ENCODE measurements around the gene CLDN14. TPM values are rescaled to one million over a fixed set of nuclear protein-coding genes. Genes with fewer than 3 reads are reported as not detected.

Gene CLDN14
- total and polyA plus RNA-seq, 8 donors, result 0.38 to 3.3 (median 0.92) TPM

DNA sequence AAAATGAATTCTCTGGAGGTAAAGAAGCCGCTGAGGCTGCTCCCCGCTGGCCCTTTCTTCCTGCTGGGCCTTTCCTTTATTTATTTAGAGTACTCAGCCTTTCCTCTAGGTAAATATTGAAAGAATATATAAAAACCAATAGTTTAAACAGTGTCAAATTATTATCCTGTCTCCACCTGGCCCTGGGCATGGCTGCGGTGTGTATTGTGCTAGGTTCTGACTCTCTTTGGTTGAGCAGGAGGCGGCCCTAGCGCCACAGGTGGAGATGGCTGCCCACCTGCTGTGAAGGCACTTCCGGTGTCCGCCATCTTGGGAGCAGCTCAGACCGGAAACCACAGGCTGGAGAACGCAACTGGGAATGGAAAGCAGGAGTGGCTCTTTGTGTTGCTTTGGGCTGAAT lies 29.0 kb upstream of the CLDN14 start:
- WGBS, 2 donors, result 97% methylated on average over 9 of the region's 9 CpGs
- no peak for ATAC-seq
- no peaks in the 10 kb centered on the region for H3K9me3 ChIP-seq
- H3K27me3 ChIP-seq, result no peaks in the 10 kb centered on the region
- FAIRE-seq, result no peak
- H3K36me3 ChIP-seq, result no peaks in the 10 kb centered on the region
- no peak overlapping the region for H3K4me3 ChIP-seq
- peaks cover 2 to 11% (median 6%) of the 10 kb centered on the region in 3 donors for H3K4me1 ChIP-seq
- no peak for DNase-seq
- no peak overlapping the region for H3K27ac ChIP-seq
- intact Hi-C loops (cut with DNase I), result loop anchor here in 1 of 3 donors (10.0 kb wide), 1 partner anchor 416 kb away; no protein-coding TSS in a partner anchor
- TF ChIP-seq, protein P1, sequence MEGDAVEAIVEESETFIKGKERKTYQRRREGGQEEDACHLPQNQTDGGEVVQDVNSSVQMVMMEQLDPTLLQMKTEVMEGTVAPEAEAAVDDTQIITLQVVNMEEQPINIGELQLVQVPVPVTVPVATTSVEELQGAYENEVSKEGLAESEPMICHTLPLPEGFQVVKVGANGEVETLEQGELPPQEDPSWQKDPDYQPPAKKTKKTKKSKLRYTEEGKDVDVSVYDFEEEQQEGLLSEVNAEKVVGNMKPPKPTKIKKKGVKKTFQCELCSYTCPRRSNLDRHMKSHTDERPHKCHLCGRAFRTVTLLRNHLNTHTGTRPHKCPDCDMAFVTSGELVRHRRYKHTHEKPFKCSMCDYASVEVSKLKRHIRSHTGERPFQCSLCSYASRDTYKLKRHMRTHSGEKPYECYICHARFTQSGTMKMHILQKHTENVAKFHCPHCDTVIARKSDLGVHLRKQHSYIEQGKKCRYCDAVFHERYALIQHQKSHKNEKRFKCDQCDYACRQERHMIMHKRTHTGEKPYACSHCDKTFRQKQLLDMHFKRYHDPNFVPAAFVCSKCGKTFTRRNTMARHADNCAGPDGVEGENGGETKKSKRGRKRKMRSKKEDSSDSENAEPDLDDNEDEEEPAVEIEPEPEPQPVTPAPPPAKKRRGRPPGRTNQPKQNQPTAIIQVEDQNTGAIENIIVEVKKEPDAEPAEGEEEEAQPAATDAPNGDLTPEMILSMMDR (IDR thresholded peaks at IDR 0.05), result no peak

DNA sequence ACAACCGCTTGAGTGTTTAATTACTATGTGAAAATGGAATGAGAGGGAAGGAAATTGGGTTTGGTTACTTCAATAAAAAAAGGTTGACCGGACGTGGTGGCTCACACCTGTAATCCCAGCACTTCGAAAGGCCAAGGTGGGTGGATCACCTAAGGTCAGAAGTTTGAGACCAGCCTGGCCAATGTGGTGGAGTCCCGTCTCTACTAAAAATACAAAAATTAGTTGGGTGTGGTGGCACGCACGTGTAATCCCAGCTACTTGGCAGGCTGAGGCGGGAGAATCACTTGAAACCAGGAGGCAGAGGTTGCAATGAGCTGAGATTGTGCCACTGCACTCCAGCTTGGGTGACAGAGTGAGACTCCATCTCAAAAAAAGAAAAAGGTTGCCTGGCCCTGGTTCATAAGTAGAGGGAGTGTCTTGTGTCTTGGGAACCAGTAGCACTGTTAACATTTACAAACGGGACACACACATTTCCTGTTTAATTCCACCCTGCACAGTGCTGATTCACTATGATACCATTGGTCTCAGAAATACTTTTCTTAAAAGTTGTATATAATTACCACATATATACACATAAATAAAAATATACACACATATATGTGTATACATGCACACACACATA lies 27.6 kb upstream of the CLDN14 start:
- Histone ChIP-seq H3K4me3 (no peak overlapping the region), H3K36me3 (no peaks in the 10 kb centered on the region), H3K4me1 (peaks cover 2 to 11% (median 6%) of the 10 kb centered on the region in 3 donors), H3K9me3 (no peaks in the 10 kb centered on the region), H3K27ac (no peak overlapping the region), H3K27me3 (no peaks in the 10 kb centered on the region)
- ATAC-seq, result no peak
- FAIRE-seq, result no peak
- WGBS, 2 donors, result 81 to 88% methylated on average over 9 of the region's 9 CpGs
- TF ChIP-seq, protein P1 (IDR thresholded peaks at IDR 0.05), result no peak
- no peak for DNase-seq
- intact Hi-C loops (cut with DNase I), result loop anchor here in 1 of 3 donors (10.0 kb wide), 1 partner anchor 417 kb away; no protein-coding TSS in a partner anchor

DNA sequence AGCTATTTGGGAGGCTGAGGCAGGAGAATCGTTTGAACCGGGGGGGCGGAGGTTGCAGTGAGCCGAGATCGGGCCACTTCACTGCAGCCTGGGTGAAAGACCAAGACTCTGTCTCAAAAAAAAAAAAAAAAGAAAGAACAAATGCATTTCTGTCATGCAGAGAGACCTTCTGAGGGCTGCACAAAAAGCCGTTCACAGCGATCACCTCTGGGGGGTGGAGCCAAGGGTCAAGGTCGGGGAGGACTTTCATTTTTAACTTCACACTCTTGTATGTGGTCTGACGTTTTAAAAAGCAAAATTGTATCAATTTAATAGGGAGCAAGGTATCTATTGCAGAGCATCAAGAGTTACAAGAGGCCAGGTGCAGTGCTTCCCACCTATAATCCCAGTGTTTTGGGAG lies 26.6 kb upstream of the CLDN14 start:
- TF ChIP-seq, protein P1 (IDR thresholded peaks at IDR 0.05), result no peak
- DNase-seq (no peak), FAIRE-seq (no peak), ATAC-seq (no peak)
- peaks cover 2 to 11% (median 6%) of the 10 kb centered on the region in 3 donors for H3K4me1 ChIP-seq
- no peaks in the 10 kb centered on the region for H3K36me3 ChIP-seq
- WGBS, 2 donors, result 64 to 79% methylated on average over 9 of the region's 9 CpGs
- H3K9me3 ChIP-seq, result no peaks in the 10 kb centered on the region
- no peak overlapping the region for H3K27ac ChIP-seq
- no peak overlapping the region for H3K4me3 ChIP-seq
- intact Hi-C loops (cut with DNase I), result loop anchor here in 1 of 3 donors (10.0 kb wide), 1 partner anchor 418 kb away; no protein-coding TSS in a partner anchor
- H3K27me3 ChIP-seq, result no peaks in the 10 kb centered on the region

DNA sequence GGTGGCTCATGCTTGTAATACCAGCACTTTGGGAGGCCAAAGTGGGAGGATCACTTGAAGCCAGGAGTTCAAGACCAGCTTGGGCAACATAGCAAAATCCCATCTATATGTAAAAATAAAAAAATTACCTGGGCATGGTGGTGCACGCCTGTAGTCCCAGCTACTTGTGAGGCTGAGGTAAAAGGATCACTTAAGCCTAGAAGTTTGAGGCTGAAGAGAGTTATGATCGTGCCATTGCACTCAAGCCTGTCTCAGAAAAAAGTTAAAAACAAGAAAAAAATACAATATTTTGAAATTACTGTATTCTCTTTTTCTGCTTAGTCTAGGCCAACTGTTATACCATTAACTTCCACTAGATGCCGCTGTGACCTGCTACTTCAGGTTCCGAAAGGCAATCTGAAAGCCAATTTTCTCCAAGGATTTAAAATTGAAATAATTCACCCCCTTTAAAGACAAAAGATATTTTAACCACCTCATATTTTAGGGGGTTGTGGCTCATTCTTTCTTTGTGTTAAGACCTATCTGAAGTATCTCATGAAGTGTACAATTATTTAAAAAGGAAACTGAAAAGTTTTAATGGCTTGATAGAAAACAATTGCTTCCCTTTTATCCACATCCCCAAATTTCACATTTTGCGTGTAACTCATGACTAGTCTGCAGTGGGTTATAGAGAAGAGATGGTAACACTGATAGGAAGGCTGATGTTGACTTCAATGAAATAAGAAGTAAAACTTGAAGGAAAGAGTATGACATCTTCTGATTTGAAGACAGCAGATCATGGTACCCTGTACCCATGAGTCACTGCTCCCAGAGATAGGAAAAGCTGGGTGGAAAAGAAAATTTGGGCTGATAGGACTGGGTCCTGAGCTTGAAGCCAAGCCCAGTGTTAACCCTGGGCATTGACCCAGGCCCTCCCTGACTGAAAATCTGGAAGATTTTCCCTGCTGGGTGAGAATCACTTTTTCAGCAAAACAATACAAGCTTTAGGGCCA lies 24.4 kb upstream of the CLDN14 start:
- WGBS, 2 donors, result 27 to 28% methylated on average over 5 of the region's 5 CpGs
- FAIRE-seq (peak; percentile 23), ATAC-seq (peak in 3 of 4 donors; percentile 46 to 80 (median 58)), DNase-seq (peak in 1 of 6 donors; percentile 37)
- no peaks in the 10 kb centered on the region for H3K27me3 ChIP-seq
- intact Hi-C loops (cut with DNase I), result loop anchor here in 1 of 3 donors (10.0 kb wide), 1 partner anchor 420 kb away; no protein-coding TSS in a partner anchor
- H3K4me1 ChIP-seq, result no peaks in the 10 kb centered on the region
- no peak overlapping the region for H3K4me3 ChIP-seq
- TF ChIP-seq, protein P1 (IDR thresholded peaks at IDR 0.05), result peak; percentile 82 to 95 (median 84)
- H3K36me3 ChIP-seq, result no peaks in the 10 kb centered on the region
- H3K9me3 ChIP-seq, result no peaks in the 10 kb centered on the region
- no peak overlapping the region for H3K27ac ChIP-seq

All from pancreas (tissue), 10 donors.